Psoas muscle (tissue), 8 donors: ENCODE results near the gene RGL2. TPM values are rescaled to one million over a fixed set of nuclear protein-coding genes. Genes with fewer than 3 reads are reported as not detected.

Source experiments
- ATAC-seq, 4 donors: fragments of 200-7000 bp; cut with Tn5 transposase; one replicate each; pipeline ENCODE4 v1.9.1; 2020; ENCODE audit warnings: moderate library complexity in 3 of 4, mild to moderate bottlenecking in 2 of 4
- DNase-seq, 2 donors: peaks; one replicate each; pipeline ENCODE4 v3.0.0-alpha.2; 2020
- H3K27ac ChIP-seq: fragments of 200-600 bp; one replicate; pipeline ENCODE4 v1.8.0; 2022
- H3K27me3 ChIP-seq, 3 donors: fragments of 200-600 bp in 1 of 3; one replicate each; pipeline versions ENCODE4 v1.6.1 to v1.8.0; 2013 to 2022; ENCODE audit warnings: low read length in 2 of 3, mild to moderate bottlenecking in 2 of 3, moderate library complexity in 1 of 3; ENCODE audit not compliant: insufficient read depth in 3 of 3
- H3K36me3 ChIP-seq, 2 donors: fragments of 200-600 bp in 1 of 2; one replicate each; pipeline versions ENCODE4 v1.6.1 to v1.8.0; 2013 to 2022; ENCODE audit warnings: low read depth in 1 of 2, mild to moderate bottlenecking in 1 of 2, moderate library complexity in 1 of 2; ENCODE audit not compliant: insufficient read depth in 1 of 2
- H3K4me1 ChIP-seq: fragments of 200-600 bp; one replicate; pipeline ENCODE4 v1.8.0; 2022
- H3K4me3 ChIP-seq: fragments of 200-600 bp; one replicate; pipeline ENCODE4 v1.8.0; 2022; ENCODE audit warnings: mild to moderate bottlenecking
- H3K9me3 ChIP-seq: fragments of 200-600 bp; one replicate; pipeline ENCODE4 v1.8.0; 2022
- WGBS, 3 donors: extraction: QIAGEN DNeasy Blood & Tissue Kit; methylation state at CpG; one replicate each; pipeline versions ENCODE4 v1.1.6 to v1.1.7; 2013; 5-methylcytosine and 5-hydroxymethylcytosine counted together
- intact Hi-C, 2 donors: fragments of 100-400 bp; cut with DNase I; formaldehyde crosslinking; loops; one replicate each; pipeline versions ENCODE4 v1.11.0 to v1.14.2; 2022
- polyA plus RNA-seq, 3 donors: library from polyadenylated mRNA; stranded (reverse); fragments of 200-250 nt; gene quantifications; one replicate each; pipeline ENCODE4 v1.2.3, GENCODE V29; 2013
- total RNA-seq, 4 donors: library from RNA; stranded (reverse); fragmentation: NEBNext Ultra II Directional in 2 of 4; extraction: Animal tissue kit (Norgen Biotek cat#: 25700) in 2 of 4; gene quantifications; one replicate each; pipeline versions ENCODE4 v1.2.1 to v1.2.4, GENCODE V29; 2021 to 2023
- TF ChIP-seq, protein P1 (sequence below): fragments of 200-600 bp; IDR thresholded peaks from one replicate; pipeline ENCODE4 v1.8.0; 2022; ENCODE audit warnings: antibody characterized with exemption
- donor health status: healthy with polysubstance abuse.
- donor health status: DM: no; HTN: no; CAD: no; lungs with moderate emphysema.
- donor health status: Bipolar disorder and iron deficiency.
- donor health status: healthy.
- donor health status: DM: yes; HTN: yes; CAD: no.
- donor health status: DM: no; HTN: no; CAD: no.
- donor health status: DM: no; HTN: no; CAD: no.
- donor health status: DM: yes; HTN: yes; CAD: no.

Gene RGL2
- total and polyA plus RNA-seq, 7 donors: 30.5 to 66.1 (median 52.1) TPM

DNA sequence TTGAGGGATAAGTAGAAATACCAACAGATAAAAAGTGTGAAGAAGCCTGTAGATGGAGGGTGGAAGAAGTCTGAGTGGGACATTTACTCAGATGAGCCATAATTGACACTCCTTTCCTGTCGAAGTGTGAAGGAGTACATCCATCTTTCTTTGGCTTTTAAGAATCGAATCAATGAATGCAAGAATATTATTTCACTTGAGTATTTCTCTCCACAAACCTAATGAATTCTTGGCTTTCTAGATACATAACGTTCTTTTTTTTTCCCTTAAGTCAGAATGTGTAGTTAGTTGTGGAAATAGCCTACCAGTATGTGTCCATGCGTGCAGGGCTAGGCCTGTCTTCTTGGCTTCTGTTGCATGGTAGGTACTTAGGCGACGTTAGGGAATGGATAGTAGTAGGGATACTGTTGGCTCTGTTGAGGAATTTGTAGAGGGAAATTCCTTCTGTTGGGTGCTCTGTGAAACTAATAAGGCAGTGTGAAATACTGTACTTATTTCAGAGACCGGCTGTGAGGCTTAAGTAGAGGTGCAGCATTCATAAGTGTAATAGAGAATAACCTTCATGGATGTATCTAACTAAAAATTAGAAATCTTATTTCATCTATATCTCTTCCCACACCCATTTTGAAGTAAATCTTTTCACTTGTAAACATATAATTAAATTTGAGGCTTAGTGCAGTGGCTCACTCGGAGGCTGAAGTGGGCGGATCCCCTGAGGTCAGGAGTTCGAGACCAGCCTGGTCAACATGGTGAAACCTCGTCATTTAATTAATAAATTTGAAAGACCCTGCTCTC lies 25.4 kb downstream of the RGL2 start:
- Histone ChIP-seq H3K27ac (no peak overlapping the region), H3K27me3 (no peaks in the 10 kb centered on the region), H3K4me3 (peak overlapping the region; percentile 81), H3K9me3 (no peaks in the 10 kb centered on the region), H3K4me1 (peaks cover 50% of the 10 kb centered on the region), H3K36me3 (peaks cover 6 to 57% of the 10 kb centered on the region in 2 donors)
- ATAC-seq (no peak), DNase-seq (no peak)
- intact Hi-C loops: loop anchor here in 1 of 2 donors (2.0 to 10.0 kb wide), 2 partner anchors 15 to 131 kb away; partner anchors contain the start of genes PFDN6 and WDR46
- WGBS, 3 donors: 56 to 67% (median 57%) methylated on average over 11 of the region's 11 CpGs
- TF ChIP-seq, protein P1, sequence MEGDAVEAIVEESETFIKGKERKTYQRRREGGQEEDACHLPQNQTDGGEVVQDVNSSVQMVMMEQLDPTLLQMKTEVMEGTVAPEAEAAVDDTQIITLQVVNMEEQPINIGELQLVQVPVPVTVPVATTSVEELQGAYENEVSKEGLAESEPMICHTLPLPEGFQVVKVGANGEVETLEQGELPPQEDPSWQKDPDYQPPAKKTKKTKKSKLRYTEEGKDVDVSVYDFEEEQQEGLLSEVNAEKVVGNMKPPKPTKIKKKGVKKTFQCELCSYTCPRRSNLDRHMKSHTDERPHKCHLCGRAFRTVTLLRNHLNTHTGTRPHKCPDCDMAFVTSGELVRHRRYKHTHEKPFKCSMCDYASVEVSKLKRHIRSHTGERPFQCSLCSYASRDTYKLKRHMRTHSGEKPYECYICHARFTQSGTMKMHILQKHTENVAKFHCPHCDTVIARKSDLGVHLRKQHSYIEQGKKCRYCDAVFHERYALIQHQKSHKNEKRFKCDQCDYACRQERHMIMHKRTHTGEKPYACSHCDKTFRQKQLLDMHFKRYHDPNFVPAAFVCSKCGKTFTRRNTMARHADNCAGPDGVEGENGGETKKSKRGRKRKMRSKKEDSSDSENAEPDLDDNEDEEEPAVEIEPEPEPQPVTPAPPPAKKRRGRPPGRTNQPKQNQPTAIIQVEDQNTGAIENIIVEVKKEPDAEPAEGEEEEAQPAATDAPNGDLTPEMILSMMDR: no peak

DNA sequence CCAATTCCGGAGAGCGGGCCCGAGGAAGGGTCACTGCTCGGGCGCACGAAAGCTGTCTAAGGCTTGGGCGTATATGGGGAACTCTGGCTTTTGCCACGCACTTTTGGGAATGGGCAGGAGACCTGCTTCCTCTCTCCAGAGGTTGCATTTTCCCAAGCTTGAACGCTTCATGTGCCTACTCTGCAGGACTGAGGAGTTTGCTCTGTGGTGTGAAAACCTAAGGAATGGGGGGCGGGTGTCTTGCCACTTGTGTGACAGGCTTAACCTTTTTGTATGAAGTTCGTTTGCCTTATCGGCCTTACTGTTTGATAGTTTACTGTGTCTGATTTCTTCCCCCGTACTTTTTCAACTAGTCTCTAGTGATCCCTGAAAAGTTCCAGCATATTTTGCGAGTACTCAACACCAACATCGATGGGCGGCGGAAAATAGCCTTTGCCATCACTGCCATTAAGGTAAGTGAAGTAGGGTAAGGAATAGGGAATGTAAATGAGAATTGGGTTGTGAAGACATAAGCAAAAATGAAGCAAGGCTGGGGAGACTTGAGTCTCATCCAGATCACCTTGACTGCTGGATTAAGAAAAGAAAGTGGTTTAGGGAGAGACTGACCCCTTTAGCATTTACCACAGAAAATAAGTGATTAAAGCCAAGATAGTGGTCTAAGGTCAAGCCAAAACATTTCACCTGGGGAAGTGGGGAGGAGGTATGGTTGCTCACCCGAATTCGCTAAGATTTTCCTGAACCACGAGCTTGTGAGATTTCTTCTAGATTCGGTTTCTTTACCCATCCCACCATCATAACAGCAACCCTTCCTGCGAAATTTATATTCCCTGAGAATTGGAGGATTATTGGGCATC lies 26.2 kb downstream of the RGL2 start:
- DNase-seq: no peak
- TF ChIP-seq, protein P1: no peak
- H3K27ac ChIP-seq: peak overlapping the region; percentile 97
- ATAC-seq: peak; percentile 16 to 40 (median 30)
- peaks cover 6 to 62% of the 10 kb centered on the region in 2 donors for H3K36me3 ChIP-seq
- H3K9me3 ChIP-seq: no peaks in the 10 kb centered on the region
- WGBS, 3 donors: 9 to 11% (median 10%) methylated on average over 22 of the region's 22 CpGs
- H3K4me3 ChIP-seq: peak overlapping the region; percentile 81
- H3K27me3 ChIP-seq: no peaks in the 10 kb centered on the region
- intact Hi-C loops: loop anchor here in 1 of 2 donors (2.0 to 10.0 kb wide), 2 partner anchors 16 to 132 kb away; partner anchors contain the start of genes PFDN6 and WDR46
- H3K4me1 ChIP-seq: peaks cover 50% of the 10 kb centered on the region

DNA sequence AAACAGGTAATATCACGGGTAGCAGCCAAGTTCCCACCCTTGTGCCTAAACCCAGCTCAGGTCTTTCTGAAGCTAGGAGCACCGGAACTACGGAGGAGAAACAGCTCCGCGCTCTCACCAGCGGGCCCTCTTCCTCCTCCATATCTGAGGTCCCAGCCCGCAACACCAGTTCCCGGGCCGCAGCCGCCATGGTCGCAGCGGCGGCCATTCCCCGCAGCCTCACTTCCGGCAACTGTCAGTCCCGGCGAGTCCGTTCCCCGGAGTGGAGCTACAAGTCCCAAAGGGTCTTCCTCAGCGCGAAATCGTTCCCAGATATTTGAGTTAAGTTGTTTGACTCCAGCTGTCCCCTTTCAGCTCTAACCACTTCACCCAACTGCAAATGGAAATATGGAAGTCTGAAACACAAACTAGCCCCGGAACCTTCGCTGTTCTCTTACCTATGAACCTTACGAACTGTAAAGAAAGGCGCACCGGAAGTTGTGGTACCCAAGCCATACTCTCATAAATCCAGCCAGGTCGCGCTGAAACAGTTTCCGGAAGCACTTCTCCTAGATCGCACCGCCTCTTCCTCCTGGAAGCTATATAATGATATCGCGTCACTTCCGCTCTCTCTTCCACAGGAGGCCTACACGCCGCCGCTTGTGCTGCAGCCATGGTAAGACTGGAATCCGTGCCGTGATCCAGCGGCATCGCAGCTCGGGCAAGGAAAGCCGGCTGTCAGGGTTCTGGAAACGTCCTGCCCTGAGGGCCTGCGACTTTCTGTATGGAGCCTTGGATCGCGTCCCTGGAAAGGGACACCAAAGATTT lies 27.1 kb downstream of the RGL2 start, which contains the start of the genes RPS18 and VPS52:
Gene RPS18 (plus strand): TSS at position 608 of the 807 bp plus-strand sequence. CDS start 45 bp downstream, at position 653.
Gene VPS52 (minus strand): TSS at position 409 of the 807 bp plus-strand sequence. CDS start 201 bp downstream, at position 208.
- H3K27ac ChIP-seq: peak within 1 kb of the TSS; percentile 97
- DNase-seq: peak; percentile 89 to 94
- peak; percentile 94 to 97 (median 96) for ATAC-seq
- intact Hi-C loops: loop anchor here in 1 of 2 donors (2.0 to 10.0 kb wide), 2 partner anchors 17 to 133 kb away; partner anchors contain the start of genes PFDN6 and WDR46
- H3K4me1 ChIP-seq: peaks cover 50% of the 10 kb centered on the region
- H3K9me3 ChIP-seq: no peaks in the 10 kb centered on the region
- TF ChIP-seq, protein P1: no peak
- H3K4me3 ChIP-seq: peak within 1 kb of the TSS; percentile 81
- peaks cover 6 to 71% of the 10 kb centered on the region in 2 donors for H3K36me3 ChIP-seq
- H3K27me3 ChIP-seq: no peaks in the 10 kb centered on the region
- WGBS, 3 donors: 0 to 1% (median 1%) methylated on average over 48 of the region's 48 CpGs

DNA sequence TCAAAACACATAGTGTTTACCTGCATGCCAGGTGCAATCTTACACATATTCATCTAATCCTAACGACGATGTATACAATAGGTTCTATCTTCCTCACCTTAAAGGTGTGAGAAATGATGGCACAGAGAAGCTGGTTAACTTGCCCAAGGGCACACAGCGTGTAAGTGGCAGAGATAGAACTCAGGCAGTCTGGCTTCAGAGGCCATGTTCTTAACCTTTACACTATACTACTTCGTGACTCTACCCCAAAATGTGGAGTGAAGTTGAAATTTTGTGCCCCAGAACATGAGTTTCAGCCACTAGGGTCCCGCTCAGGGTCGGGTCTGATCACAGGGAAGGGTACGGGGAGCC lies 27.6 kb downstream of the RGL2 start:
- WGBS, 3 donors: 0 to 1% (median 1%) methylated on average over 7 of the region's 7 CpGs
- intact Hi-C loops: loop anchor here in 1 of 2 donors (10.0 kb wide), 1 partner anchor 134 kb away; no protein-coding TSS in a partner anchor

More for the DNA sequence above, 27.6 kb downstream of the RGL2 start:
- ATAC-seq (peak; percentile 27 to 64 (median 36)), DNase-seq (no peak)
- Histone ChIP-seq H3K27ac (peak overlapping the region; percentile 97), H3K4me1 (peaks cover 45% of the 10 kb centered on the region), H3K36me3 (peaks cover 2 to 71% of the 10 kb centered on the region in 2 donors), H3K27me3 (no peaks in the 10 kb centered on the region), H3K9me3 (no peaks in the 10 kb centered on the region), H3K4me3 (peak overlapping the region; percentile 81)
- TF ChIP-seq, protein P1: no peak
